ENCODE measurements around the gene TESK1. TPM values are rescaled to one million over a fixed set of nuclear protein-coding genes. Genes with fewer than 3 reads are reported as not detected.

TESK1 gene
- total RNA-seq, 1 donor from 2014 or later = 25.4 TPM

DNA sequence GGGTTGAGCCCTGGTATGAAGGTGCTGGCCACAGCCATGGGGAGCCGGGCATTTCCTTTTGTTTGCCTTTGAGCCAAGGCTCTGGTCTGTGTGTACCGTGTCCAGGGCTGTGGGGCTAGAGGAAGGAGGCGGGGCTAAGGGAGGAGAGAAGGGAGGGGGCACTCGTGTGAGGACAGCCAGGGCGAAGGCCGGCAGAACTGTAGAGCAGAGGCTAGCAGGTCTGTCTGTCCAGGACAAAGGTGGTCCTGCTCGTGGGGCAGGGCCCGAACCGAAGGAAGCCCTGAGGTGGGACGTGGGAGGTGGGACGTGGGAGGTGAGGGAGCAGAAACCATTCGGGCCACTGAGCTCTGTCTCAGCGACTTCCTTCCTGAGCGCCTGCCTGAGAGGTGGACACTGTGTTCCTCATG lies 41.3 kb upstream of the TESK1 start:
- H3K4me3 ChIP-seq = peak overlapping the region; percentile 45

DNA sequence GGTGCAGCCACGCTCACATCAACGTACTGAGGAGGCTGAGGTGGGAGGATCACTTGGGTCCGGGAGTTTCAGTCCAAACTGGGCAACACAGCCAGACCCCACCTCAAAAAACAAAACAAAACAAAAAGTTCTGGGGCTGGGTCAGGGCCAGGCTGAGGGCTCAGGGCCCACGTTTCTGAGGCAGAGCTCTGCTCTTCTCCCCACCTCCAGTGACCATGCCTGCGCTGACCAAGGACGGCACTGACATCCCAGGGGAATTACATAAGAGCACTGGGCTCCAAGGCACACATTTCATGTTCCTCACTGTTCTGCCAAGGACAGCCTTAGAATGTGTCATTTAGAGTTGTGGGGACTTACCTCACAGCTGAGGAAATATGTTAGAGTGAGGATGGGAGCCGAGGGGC lies 40.4 kb upstream of the TESK1 start:
- Histone ChIP-seq H3K27ac (replicated peaks) (peak overlapping the region; percentile 76), H3K4me3 (no peak overlapping the region), H3K36me3 (peaks cover 19% of the 10 kb centered on the region), H3K27me3 (ENCODE audit: low read depth) (no peaks in the 10 kb centered on the region), H3K9me3 (replicated peaks) (no peaks in the 10 kb centered on the region), H3K4me1 (peaks cover 37% of the 10 kb centered on the region)
- TF ChIP-seq, protein P1, sequence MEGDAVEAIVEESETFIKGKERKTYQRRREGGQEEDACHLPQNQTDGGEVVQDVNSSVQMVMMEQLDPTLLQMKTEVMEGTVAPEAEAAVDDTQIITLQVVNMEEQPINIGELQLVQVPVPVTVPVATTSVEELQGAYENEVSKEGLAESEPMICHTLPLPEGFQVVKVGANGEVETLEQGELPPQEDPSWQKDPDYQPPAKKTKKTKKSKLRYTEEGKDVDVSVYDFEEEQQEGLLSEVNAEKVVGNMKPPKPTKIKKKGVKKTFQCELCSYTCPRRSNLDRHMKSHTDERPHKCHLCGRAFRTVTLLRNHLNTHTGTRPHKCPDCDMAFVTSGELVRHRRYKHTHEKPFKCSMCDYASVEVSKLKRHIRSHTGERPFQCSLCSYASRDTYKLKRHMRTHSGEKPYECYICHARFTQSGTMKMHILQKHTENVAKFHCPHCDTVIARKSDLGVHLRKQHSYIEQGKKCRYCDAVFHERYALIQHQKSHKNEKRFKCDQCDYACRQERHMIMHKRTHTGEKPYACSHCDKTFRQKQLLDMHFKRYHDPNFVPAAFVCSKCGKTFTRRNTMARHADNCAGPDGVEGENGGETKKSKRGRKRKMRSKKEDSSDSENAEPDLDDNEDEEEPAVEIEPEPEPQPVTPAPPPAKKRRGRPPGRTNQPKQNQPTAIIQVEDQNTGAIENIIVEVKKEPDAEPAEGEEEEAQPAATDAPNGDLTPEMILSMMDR (IDR thresholded peaks at IDR 0.05; ENCODE audit: borderline replicate concordance) = no peak
- no peak for DNase-seq
- intact Hi-C loops (cut with micrococcal nuclease) = no loop called here

More for the DNA sequence above, 41.3 kb upstream of the TESK1 start:
- peak; percentile 53 for DNase-seq
- peak overlapping the region; percentile 76 for H3K27ac ChIP-seq (replicated peaks)
- no peaks in the 10 kb centered on the region for H3K27me3 ChIP-seq (ENCODE audit: low read depth)
- TF ChIP-seq, protein P1 (IDR thresholded peaks at IDR 0.05; ENCODE audit: borderline replicate concordance) = no peak
- intact Hi-C loops (cut with micrococcal nuclease) = no loop called here
- H3K36me3 ChIP-seq = peaks cover 28% of the 10 kb centered on the region
- no peaks in the 10 kb centered on the region for H3K9me3 ChIP-seq (replicated peaks)
- H3K4me1 ChIP-seq = peaks cover 37% of the 10 kb centered on the region

DNA sequence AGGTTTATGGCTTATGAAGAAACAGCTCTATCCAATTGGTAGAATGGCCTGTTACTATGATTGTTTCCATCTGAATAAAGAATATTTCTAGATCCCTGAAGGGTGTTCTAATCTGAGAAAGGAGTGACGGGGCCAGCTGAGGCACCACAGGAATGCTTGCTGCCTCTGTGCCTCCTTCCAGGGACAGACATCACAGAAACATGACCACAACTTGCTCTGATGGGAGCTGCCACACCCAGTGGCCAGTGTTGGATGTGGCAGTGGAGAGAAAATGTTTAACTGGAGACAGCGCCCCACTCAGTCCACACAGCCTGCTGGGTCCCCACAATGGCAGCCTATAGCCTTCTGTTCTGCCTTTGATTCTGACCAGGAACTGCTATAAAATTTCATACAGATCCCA lies 38.6 kb upstream of the TESK1 start:
- no peak overlapping the region for H3K4me3 ChIP-seq
- no peaks in the 10 kb centered on the region for H3K27me3 ChIP-seq (ENCODE audit: low read depth)
- H3K9me3 ChIP-seq (replicated peaks) = no peaks in the 10 kb centered on the region
- H3K4me1 ChIP-seq = peaks cover 30% of the 10 kb centered on the region
- peaks cover 2% of the 10 kb centered on the region for H3K36me3 ChIP-seq
- DNase-seq = no peak
- intact Hi-C loops (cut with micrococcal nuclease) = no loop called here
- TF ChIP-seq, protein P1 (IDR thresholded peaks at IDR 0.05; ENCODE audit: borderline replicate concordance) = no peak
- no peak overlapping the region for H3K27ac ChIP-seq (replicated peaks)

DNA sequence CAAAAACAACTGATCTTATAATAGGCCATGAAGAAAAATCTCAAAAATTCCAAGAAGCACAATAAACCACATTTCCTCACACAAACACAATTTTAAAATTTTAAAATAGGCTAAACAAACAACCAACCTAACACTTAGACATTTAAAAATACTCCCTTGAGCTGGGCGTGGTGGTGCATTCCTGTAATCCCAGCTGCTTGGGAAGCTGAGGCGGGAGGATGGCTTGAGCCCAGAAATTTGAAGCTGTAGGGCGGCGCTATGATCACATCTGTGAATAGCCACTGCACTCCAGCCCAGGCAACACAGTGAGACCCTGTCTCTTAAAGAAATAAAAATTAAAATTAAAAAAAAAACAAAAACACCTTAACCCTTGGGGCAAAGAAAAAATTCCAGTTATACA lies 36.9 kb upstream of the TESK1 start:
- peaks cover 23% of the 10 kb centered on the region for H3K4me1 ChIP-seq
- H3K27ac ChIP-seq (replicated peaks) = no peak overlapping the region
- no peaks in the 10 kb centered on the region for H3K27me3 ChIP-seq (ENCODE audit: low read depth)
- intact Hi-C loops (cut with micrococcal nuclease) = no loop called here
- no peaks in the 10 kb centered on the region for H3K36me3 ChIP-seq
- H3K4me3 ChIP-seq = no peak overlapping the region
- no peaks in the 10 kb centered on the region for H3K9me3 ChIP-seq (replicated peaks)
- TF ChIP-seq, protein P1 (IDR thresholded peaks at IDR 0.05; ENCODE audit: borderline replicate concordance) = no peak
- no peak for DNase-seq

DNA sequence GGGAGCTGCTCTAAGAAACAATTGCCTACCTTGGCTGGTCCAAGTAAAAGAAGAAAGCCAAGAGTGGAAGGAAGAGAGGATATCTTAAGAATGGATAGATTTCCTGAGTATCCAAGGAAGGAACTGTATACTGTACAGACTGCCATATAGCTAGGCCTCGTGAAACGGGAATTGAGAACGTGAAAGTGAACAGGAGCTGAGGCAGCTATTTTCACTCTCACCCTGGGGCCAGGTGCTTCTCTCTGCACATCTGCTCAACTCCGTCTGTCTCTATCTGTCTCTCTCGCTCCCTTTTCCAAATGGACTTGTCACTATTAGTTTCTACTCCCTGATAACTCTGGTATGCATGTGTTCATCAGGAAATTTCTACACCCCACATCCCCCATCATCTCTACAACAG lies 35.9 kb upstream of the TESK1 start:
- H3K27ac ChIP-seq (replicated peaks) = no peak overlapping the region
- intact Hi-C loops (cut with micrococcal nuclease) = no loop called here
- H3K36me3 ChIP-seq = no peaks in the 10 kb centered on the region
- H3K4me3 ChIP-seq = no peak overlapping the region
- H3K9me3 ChIP-seq (replicated peaks) = no peaks in the 10 kb centered on the region
- peaks cover 13% of the 10 kb centered on the region for H3K4me1 ChIP-seq
- no peak for DNase-seq
- H3K27me3 ChIP-seq (ENCODE audit: low read depth) = no peaks in the 10 kb centered on the region
- TF ChIP-seq, protein P1 (IDR thresholded peaks at IDR 0.05; ENCODE audit: borderline replicate concordance) = no peak

Measured in left ventricle myocardium inferior (tissue), 1 donor.